Spleen (tissue), 11 donors: ENCODE measurements around the gene ARF6. TPM values are rescaled to one million over a fixed set of nuclear protein-coding genes. Genes with fewer than 3 reads are reported as not detected.

Experiments
- DNase-seq: peaks from one replicate; pipeline ENCODE4 v3.0.0-alpha.2; 2020
- H3K27ac ChIP-seq, 8 donors: fragments of 200-600 bp; sonication (generic) in 7 of 8; 1 replicate in 4 of 8; 2 replicates in 4 of 8; pipeline versions ENCODE4 v1.5.0 to v1.8.0; 2016 to 2021; ENCODE audit warnings: inconsistent platforms in 4 of 8, mild to moderate bottlenecking in 4 of 8, moderate library complexity in 1 of 8
- H3K27me3 ChIP-seq, 7 donors: fragments of 200-600 bp; sonication (generic) in 6 of 7; replicated peaks in 1 of 7; 1 replicate in 4 of 7; 2 replicates in 3 of 7; pipeline versions ENCODE4 v1.5.0 to v1.8.0; 2016 to 2021; ENCODE audit warnings: inconsistent platforms in 3 of 7, mild to moderate bottlenecking in 1 of 7
- H3K36me3 ChIP-seq, 6 donors: fragments of 200-600 bp; sonication (generic) in 5 of 6; 1 replicate in 4 of 6; 2 replicates in 2 of 6; pipeline versions ENCODE4 v1.5.0 to v1.8.0; 2016 to 2021; ENCODE audit warnings: inconsistent platforms in 2 of 6
- H3K4me1 ChIP-seq, 6 donors: fragments of 200-600 bp; sonication (generic) in 5 of 6; 1 replicate in 3 of 6; 2 replicates in 3 of 6; pipeline versions ENCODE4 v1.5.0 to v1.8.0; 2016 to 2021; ENCODE audit warnings: inconsistent platforms in 3 of 6
- H3K4me3 ChIP-seq, 8 donors: fragments of 200-600 bp; sonication (generic) in 7 of 8; 1 replicate in 4 of 8; 2 replicates in 4 of 8; pipeline versions ENCODE4 v1.5.0 to v1.8.0; 2016 to 2021; ENCODE audit warnings: inconsistent platforms in 4 of 8, mild to moderate bottlenecking in 4 of 8, moderate library complexity in 2 of 8
- H3K9me3 ChIP-seq, 8 donors: fragments of 200-600 bp; sonication (generic) in 7 of 8; 1 replicate in 4 of 8; 2 replicates in 4 of 8; pipeline versions ENCODE4 v1.5.0 to v1.8.0; 2016 to 2021; ENCODE audit warnings: inconsistent platforms in 4 of 8
- CTCF ChIP-seq, 11 experiments: fragments of 200-600 bp in 7 of 11; fragments of 450-650 bp in 4 of 11; sonication (generic) in 4 of 11; IDR thresholded peaks in 8 of 11; conservative IDR thresholded peaks in 3 of 11; 1 replicate in 7 of 11; 2 replicates in 4 of 11; pipeline versions ENCODE4 v1.4.0 to v1.8.0; 2016 to 2021; ENCODE audit warnings: antibody characterized with exemption in 11 of 11, inconsistent platforms in 4 of 11, mild to moderate bottlenecking in 1 of 11
- POLR2A ChIP-seq, 3 donors: fragments of 450-650 bp; IDR thresholded peaks; one replicate each; pipeline ENCODE4 v1.5.1; 2017; ENCODE audit warnings: antibody characterized with exemption in 3 of 3, mild to moderate bottlenecking in 1 of 3
- POLR2AphosphoS5 ChIP-seq, 3 donors: sonication (generic); formaldehyde crosslinking; IDR thresholded peaks; one replicate each; pipeline ENCODE4 v1.5.1; 2017; ENCODE audit warnings: antibody characterized with exemption in 3 of 3
- WGBS, 5 donors: extraction: QIAGEN DNeasy Blood & Tissue Kit in 3 of 5; methylation state at CpG; one replicate each; pipeline versions ENCODE4 v1.1.5 to v1.1.7; 2013 to 2018; 5-methylcytosine and 5-hydroxymethylcytosine counted together
- intact Hi-C: fragments of 100-400 bp; cut with DNase I; formaldehyde crosslinking; loops from one replicate; pipeline ENCODE4 v1.15.0; 2023; ENCODE audit warnings: low total_unique reads
- polyA plus RNA-seq, 3 donors: library from polyadenylated mRNA; stranded (reverse); fragments of 200-250 nt; gene quantifications; one replicate each; pipeline ENCODE4 v1.2.1, GENCODE V29; 2013
- total RNA-seq, 7 donors: library from RNA; depleted of rRNA in 3 of 7; stranded (reverse); fragments of >200 nt in 3 of 7; fragmentation: NEBNext Ultra II Directional in 4 of 7; extraction: Animal tissue kit (Norgen Biotek cat#: 25700) in 4 of 7; gene quantifications; one replicate each; pipeline versions ENCODE4 v1.1.0 to v1.2.1, GENCODE V29; 2016 to 2021
- donor health status: healthy with polysubstance abuse.
- donor health status: DM: no; HTN: no; CAD: no; lungs with moderate emphysema.
- donor health status: DM: no; HTN: no; CAD: no.
- donor health status: Bipolar disorder and iron deficiency.
- donor health status: healthy.
- donor health status: DM: no; HTN: no; CAD: no.
- donor health status: DM: yes; HTN: yes; CAD: no.

Gene ARF6
- total and polyA plus RNA-seq, 10 donors, result 39.0 to 89.1 (median 76.6) TPM

DNA sequence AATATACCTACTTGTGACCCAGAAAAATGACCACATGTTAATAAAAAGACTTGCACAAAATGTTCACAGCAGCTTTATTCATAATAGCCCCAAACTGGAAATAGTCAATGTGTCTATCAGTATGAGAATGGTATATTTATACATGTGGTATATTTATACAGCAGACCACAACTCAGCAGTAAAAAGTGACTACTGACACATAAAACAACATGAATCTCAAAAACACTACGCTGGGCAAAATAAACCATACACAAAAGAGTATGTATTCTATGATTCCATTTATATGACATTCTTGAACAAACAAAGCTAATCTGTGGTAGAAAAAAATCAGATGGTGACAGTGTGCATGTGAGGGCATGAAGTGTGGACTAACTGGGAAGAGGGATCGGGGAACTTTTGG, 35.1 kb downstream of the ARF6 start:
- Histone ChIP-seq H3K9me3 (no peaks in the 10 kb centered on the region), H3K36me3 (no peaks in the 10 kb centered on the region), H3K27me3 (no peaks in the 10 kb centered on the region), H3K4me3 (no peak overlapping the region), H3K4me1 (peaks cover 0 to 46% (median 18%) of the 10 kb centered on the region in 6 donors), H3K27ac (no peak overlapping the region)
- intact Hi-C loops, result no loop called here
- 57 to 99% (median 94%) methylated on average over 2 of the region's 2 CpGs for WGBS, 5 donors
- DNase-seq, result no peak
- TF ChIP-seq POLR2A (IDR thresholded peaks at IDR 0.05) (no peak), POLR2AphosphoS5 (IDR thresholded peaks at IDR 0.05) (no peak), CTCF (IDR thresholded peaks at IDR 0.05 in 8 of 11, conservative IDR thresholded peaks at IDR 0.05 in 3 of 11) (no peak)

- Histone ChIP-seq H3K4me1 (peaks cover 0 to 34% (median 18%) of the 10 kb centered on the region in 6 donors), H3K27me3 (no peaks in the 10 kb centered on the region), H3K36me3 (no peaks in the 10 kb centered on the region), H3K9me3 (no peaks in the 10 kb centered on the region), H3K27ac (peak overlapping the region in 7 of 8 donors; percentile 16 to 74 (median 64)), H3K4me3 (no peak overlapping the region)
- WGBS, 5 donors, result 79 to 89% (median 83%) methylated on average over 2 of the region's 2 CpGs
- intact Hi-C loops, result no loop called here
- DNase-seq, result no peak
- TF ChIP-seq POLR2A (IDR thresholded peaks at IDR 0.05) (no peak), POLR2AphosphoS5 (IDR thresholded peaks at IDR 0.05) (no peak), CTCF (IDR thresholded peaks at IDR 0.05 in 8 of 11, conservative IDR thresholded peaks at IDR 0.05 in 3 of 11) (no peak)
These were observed 37.8 kb downstream of the ARF6 start for GRCh38 chr14:49930720-49931119.

DNA sequence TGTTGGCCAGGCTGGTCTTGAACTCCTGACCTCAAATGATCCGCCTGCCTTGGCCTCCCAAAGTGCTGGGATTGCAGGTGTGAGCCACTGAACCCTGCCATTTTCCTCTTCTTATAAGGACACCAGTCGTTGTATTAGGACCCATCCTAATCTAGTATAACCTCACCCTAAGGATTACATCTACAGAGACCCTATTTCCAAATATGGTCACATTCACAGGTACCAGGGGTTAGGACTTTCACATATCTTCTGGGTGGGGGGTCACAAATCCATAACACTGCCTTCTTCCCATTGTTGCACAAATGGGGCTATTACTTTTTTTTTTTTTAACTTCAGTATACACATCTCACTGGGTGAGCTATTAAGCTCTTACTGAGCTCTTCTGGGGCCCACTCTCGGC, 38.6 kb downstream of the ARF6 start:
- WGBS, 5 donors, result 79 to 93% (median 91%) methylated on average over 2 to 3 of the region's 3 CpGs
- H3K4me1 ChIP-seq, result peaks cover 0 to 34% (median 18%) of the 10 kb centered on the region in 6 donors
- H3K27me3 ChIP-seq, result no peaks in the 10 kb centered on the region
- TF ChIP-seq CTCF (IDR thresholded peaks at IDR 0.05 in 8 of 11, conservative IDR thresholded peaks at IDR 0.05 in 3 of 11), result no peak
- no peak for TF ChIP-seq POLR2AphosphoS5 (IDR thresholded peaks at IDR 0.05)
- TF ChIP-seq POLR2A (IDR thresholded peaks at IDR 0.05), result no peak
- intact Hi-C loops, result no loop called here
- peaks cover 0 to 3% (median 0%) of the 10 kb centered on the region in 8 donors for H3K9me3 ChIP-seq
- peak overlapping the region in 2 of 8 donors; percentile 14 to 40 for H3K27ac ChIP-seq
- DNase-seq, result no peak
- H3K4me3 ChIP-seq, result no peak overlapping the region
- no peaks in the 10 kb centered on the region for H3K36me3 ChIP-seq

DNA sequence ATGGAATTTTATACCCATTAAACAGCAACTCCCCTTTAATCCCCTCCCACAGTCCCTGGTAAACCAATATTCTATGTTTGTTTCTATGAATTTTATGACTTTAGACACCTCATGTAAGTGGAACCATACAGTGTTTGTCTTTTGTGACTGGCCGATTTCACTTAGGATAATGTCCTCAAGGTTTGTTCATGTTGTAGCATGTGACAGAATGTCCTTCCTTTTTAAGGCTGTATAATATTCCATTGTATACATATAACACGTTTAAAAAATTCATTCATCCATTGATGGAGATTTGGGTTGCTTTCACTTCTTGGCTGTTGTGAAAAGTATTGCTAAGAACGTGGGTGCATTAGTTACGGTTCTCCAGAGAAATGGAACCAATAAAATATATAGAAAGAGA, 40.2 kb downstream of the ARF6 start:
- H3K4me3 ChIP-seq, result no peak overlapping the region
- 93 to 98% (median 95%) methylated on average over 4 of the region's 4 CpGs for WGBS, 5 donors
- H3K27ac ChIP-seq, result no peak overlapping the region
- peaks cover 0 to 34% (median 18%) of the 10 kb centered on the region in 6 donors for H3K4me1 ChIP-seq
- intact Hi-C loops, result no loop called here
- H3K36me3 ChIP-seq, result no peaks in the 10 kb centered on the region
- no peaks in the 10 kb centered on the region for H3K27me3 ChIP-seq
- DNase-seq, result no peak
- H3K9me3 ChIP-seq, result peaks cover 0 to 4% (median 0%) of the 10 kb centered on the region in 8 donors
- TF ChIP-seq POLR2A (IDR thresholded peaks at IDR 0.05) (no peak), CTCF (IDR thresholded peaks at IDR 0.05 in 8 of 11, conservative IDR thresholded peaks at IDR 0.05 in 3 of 11) (no peak), POLR2AphosphoS5 (IDR thresholded peaks at IDR 0.05) (no peak)
